Measurements from ENCODE around the gene PCBP3.

- TF ChIP-seq YY1 (IDR thresholded peaks at IDR 0.05; ENCODE audit: insufficient read depth, insufficient read length) (no peak), ZNF274 (IDR thresholded peaks at IDR 0.05; ENCODE audit: low read depth, low read length) (no peak)
Observed at GRCh38 chr21:45769294-45769693, 125.8 kb downstream of the PCBP3 start.
